Upper lobe of left lung (tissue), 6 donors: ENCODE measurements around the gene ST6GALNAC2. TPM values are rescaled to one million over a fixed set of nuclear protein-coding genes. Genes with fewer than 3 reads are reported as not detected.
A peak's percentile ranks its signal among the peaks of the same experiment; 100 is the strongest.

Experiments used
- ATAC-seq, 2 donors: fragments of 200-7000 bp; cut with Tn5 transposase; one replicate each; pipeline ENCODE4 v1.9.1; 2022; ENCODE audit warnings: mild to moderate bottlenecking in 2 of 2, moderate library complexity in 2 of 2; ENCODE audit not compliant: low FRiP score in 2 of 2
- DNase-seq, 2 donors: peaks; one replicate each; pipeline ENCODE4 v3.0.0-alpha.2; 2019 to 2020
- H3K27ac ChIP-seq, 4 donors: fragments of 200-600 bp; sonication (generic); one replicate each; pipeline ENCODE4 v1.5.1; 2016 to 2019
- H3K27me3 ChIP-seq, 4 donors: fragments of 200-600 bp; sonication (generic); one replicate each; pipeline ENCODE4 v1.5.1; 2017 to 2019
- H3K36me3 ChIP-seq, 4 donors: fragments of 200-600 bp; sonication (generic); one replicate each; pipeline ENCODE4 v1.5.1; 2016 to 2019
- H3K4me1 ChIP-seq, 4 donors: fragments of 200-600 bp; sonication (generic); one replicate each; pipeline ENCODE4 v1.5.1; 2018 to 2019
- H3K4me3 ChIP-seq, 4 donors: fragments of 200-600 bp; sonication (generic); one replicate each; pipeline ENCODE4 v1.5.1; 2017 to 2019; ENCODE audit warnings: mild to moderate bottlenecking in 2 of 4, moderate library complexity in 1 of 4
- H3K9me3 ChIP-seq, 4 donors: fragments of 200-600 bp; sonication (generic); one replicate each; pipeline ENCODE4 v1.5.1; 2018 to 2019
- EP300 ChIP-seq, 4 donors: sonication (generic); formaldehyde crosslinking; IDR thresholded peaks; one replicate each; pipeline ENCODE4 v1.5.1; 2017; ENCODE audit warnings: antibody characterized with exemption in 4 of 4, control low read depth in 2 of 4
- POLR2A ChIP-seq, 4 donors: fragments of 450-650 bp; IDR thresholded peaks; one replicate each; pipeline ENCODE4 v1.5.1; 2016 to 2017; ENCODE audit warnings: antibody characterized with exemption in 4 of 4, mild to moderate bottlenecking in 2 of 4
- POLR2AphosphoS5 ChIP-seq, 2 donors: sonication (generic); formaldehyde crosslinking; IDR thresholded peaks; one replicate each; pipeline ENCODE4 v1.5.1; 2017; ENCODE audit warnings: antibody characterized with exemption in 2 of 2
- WGBS, 2 donors: methylation state at CpG; one replicate each; pipeline ENCODE4 v1.1.5; 2017 to 2018; 5-methylcytosine and 5-hydroxymethylcytosine counted together
- total RNA-seq, 6 donors: library from RNA; depleted of rRNA in 4 of 6; stranded (reverse); fragments of >200 nt in 4 of 6; gene quantifications; one replicate each; pipeline versions ENCODE4 v1.1.0 to v1.2.1, GENCODE V29; 2016 to 2021
- TF ChIP-seq, protein P1 (sequence below), 6 experiments: fragments of 450-650 bp in 4 of 6; fragments of 200-600 bp in 2 of 6; sonication (generic) in 2 of 6; IDR thresholded peaks; one replicate each; pipeline ENCODE4 v1.5.1; 2016 to 2019; ENCODE audit warnings: antibody characterized with exemption in 6 of 6
- donor health status: DM: no; HTN: no; CAD: no; lungs with moderate emphysema.
- donor health status: DM: no; HTN: yes; CAD: no; lungs with severe emphysema.

The ST6GALNAC2 gene
- total RNA-seq, 6 donors from 2014 or later: 24.4 to 63.5 (median 39.8) TPM

DNA sequence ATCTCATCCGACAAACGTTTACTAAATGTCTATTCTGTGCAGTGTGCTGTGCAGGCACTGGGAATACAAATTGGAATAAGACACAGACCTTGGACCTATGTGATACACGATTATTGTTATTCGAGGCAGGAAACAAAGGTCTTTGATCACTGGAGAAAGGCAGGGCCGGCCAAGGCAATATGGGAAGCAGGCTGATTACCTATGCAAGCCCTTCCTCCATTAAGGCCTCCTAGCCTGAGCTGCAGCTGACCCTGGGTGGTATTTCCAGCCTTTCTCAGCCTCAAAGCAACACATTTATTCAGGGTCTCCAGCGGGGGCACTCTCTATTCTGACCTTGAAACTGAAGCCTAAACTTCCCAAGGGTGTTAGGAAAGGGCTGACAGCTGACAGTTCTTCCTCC is 44.5 kb upstream of the ST6GALNAC2 start:
- TF ChIP-seq, protein P1, sequence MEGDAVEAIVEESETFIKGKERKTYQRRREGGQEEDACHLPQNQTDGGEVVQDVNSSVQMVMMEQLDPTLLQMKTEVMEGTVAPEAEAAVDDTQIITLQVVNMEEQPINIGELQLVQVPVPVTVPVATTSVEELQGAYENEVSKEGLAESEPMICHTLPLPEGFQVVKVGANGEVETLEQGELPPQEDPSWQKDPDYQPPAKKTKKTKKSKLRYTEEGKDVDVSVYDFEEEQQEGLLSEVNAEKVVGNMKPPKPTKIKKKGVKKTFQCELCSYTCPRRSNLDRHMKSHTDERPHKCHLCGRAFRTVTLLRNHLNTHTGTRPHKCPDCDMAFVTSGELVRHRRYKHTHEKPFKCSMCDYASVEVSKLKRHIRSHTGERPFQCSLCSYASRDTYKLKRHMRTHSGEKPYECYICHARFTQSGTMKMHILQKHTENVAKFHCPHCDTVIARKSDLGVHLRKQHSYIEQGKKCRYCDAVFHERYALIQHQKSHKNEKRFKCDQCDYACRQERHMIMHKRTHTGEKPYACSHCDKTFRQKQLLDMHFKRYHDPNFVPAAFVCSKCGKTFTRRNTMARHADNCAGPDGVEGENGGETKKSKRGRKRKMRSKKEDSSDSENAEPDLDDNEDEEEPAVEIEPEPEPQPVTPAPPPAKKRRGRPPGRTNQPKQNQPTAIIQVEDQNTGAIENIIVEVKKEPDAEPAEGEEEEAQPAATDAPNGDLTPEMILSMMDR (IDR thresholded peaks at IDR 0.05): no peak
- TF ChIP-seq POLR2AphosphoS5 (IDR thresholded peaks at IDR 0.05) (no peak), EP300 (IDR thresholded peaks at IDR 0.05) (no peak), POLR2A (IDR thresholded peaks at IDR 0.05) (no peak)
- H3K4me1 ChIP-seq: peaks cover 0 to 11% (median 0%) of the 10 kb centered on the region in 4 donors
- ATAC-seq: no peak
- DNase-seq: no peak
- 75 to 80% methylated on average over 6 of the region's 6 CpGs for WGBS, 2 donors
- H3K27ac ChIP-seq: no peak overlapping the region
- no peak overlapping the region for H3K4me3 ChIP-seq
- H3K27me3 ChIP-seq: no peaks in the 10 kb centered on the region
- no peaks in the 10 kb centered on the region for H3K9me3 ChIP-seq
- no peaks in the 10 kb centered on the region for H3K36me3 ChIP-seq

DNA sequence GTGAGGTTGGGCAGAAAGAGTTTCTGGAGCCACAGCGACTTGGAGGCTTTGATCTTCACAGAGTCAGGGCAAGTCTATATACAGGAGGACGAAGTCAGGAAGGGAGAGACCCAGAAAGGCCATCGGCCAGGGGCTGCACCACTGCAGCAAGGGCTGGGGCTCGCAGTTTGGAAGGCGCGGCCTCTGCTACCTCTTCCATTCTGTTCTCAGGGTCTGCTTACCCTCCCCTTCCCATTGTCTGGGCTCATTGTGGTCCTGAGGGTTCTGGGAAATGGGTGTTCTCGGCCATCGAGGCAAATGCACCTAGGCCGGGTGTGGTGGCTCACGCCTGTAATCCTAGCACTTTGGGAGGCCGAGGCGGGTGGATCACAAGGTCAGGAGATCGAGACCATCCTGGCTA is 41.9 kb upstream of the ST6GALNAC2 start:
- H3K27ac ChIP-seq: no peak overlapping the region
- DNase-seq (no peak), ATAC-seq (no peak)
- TF ChIP-seq, protein P1 (IDR thresholded peaks at IDR 0.05): no peak
- TF ChIP-seq POLR2AphosphoS5 (IDR thresholded peaks at IDR 0.05): no peak
- TF ChIP-seq POLR2A (IDR thresholded peaks at IDR 0.05): no peak
- TF ChIP-seq EP300 (IDR thresholded peaks at IDR 0.05): no peak
- no peaks in the 10 kb centered on the region for H3K36me3 ChIP-seq
- H3K4me3 ChIP-seq: no peak overlapping the region
- H3K27me3 ChIP-seq: no peaks in the 10 kb centered on the region
- no peaks in the 10 kb centered on the region for H3K9me3 ChIP-seq
- peaks cover 0 to 11% (median 7%) of the 10 kb centered on the region in 4 donors for H3K4me1 ChIP-seq
- WGBS, 2 donors: 94 to 95% methylated on average over 13 of the region's 13 CpGs

DNA sequence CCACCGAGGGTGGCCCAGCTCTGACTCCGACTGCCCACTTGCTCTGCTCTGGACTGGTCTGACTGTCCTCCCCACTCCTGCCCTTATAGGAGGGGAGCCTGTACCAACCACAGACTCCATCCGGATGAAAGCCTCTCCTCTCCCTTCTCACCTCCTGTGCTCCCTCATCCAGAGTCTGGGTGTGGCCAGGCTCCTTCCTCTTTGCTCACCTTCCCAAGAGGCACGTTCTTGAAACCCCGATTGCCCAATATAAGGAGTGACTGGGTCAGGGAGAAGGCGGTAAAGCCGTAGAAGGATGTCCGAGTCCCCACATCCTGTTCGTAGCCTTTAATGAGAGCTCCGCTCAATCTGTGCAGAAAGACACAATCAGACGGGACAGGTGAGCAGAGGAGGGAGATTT is 40.8 kb upstream of the ST6GALNAC2 start:
- TF ChIP-seq POLR2AphosphoS5 (IDR thresholded peaks at IDR 0.05) (no peak), EP300 (IDR thresholded peaks at IDR 0.05) (no peak), POLR2A (IDR thresholded peaks at IDR 0.05) (no peak)
- TF ChIP-seq, protein P1 (IDR thresholded peaks at IDR 0.05): no peak
- Histone ChIP-seq H3K4me1 (peaks cover 0 to 9% (median 5%) of the 10 kb centered on the region in 4 donors), H3K36me3 (no peaks in the 10 kb centered on the region), H3K9me3 (no peaks in the 10 kb centered on the region), H3K27me3 (no peaks in the 10 kb centered on the region), H3K4me3 (no peak overlapping the region), H3K27ac (no peak overlapping the region)
- WGBS, 2 donors: 54 to 69% methylated on average over 10 to 11 of the region's 11 CpGs
- peak in 1 of 2 donors; percentile 73 for DNase-seq
- peak in 1 of 2 donors; percentile 45 for ATAC-seq

DNA sequence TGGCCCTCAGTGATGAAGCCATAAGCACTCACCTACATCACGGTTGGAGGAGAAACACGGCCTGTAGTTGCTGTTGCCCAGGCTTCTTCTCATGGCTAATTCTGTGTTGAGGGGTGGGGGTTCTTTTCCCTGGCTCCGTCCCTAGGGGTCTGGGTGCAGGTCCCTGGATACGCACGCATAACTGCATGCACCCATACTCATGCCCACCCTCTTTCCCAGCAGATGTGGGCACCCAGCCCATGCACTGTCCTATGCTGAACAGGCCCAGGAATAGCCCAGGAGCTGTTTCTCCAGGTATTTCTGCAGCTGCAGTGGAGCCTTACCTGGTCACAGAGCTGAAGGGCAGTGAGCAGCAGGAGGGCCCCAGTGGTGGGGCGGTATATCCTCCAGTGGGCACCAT is 39.8 kb upstream of the ST6GALNAC2 start:
- H3K4me1 ChIP-seq: peaks cover 0 to 9% (median 3%) of the 10 kb centered on the region in 4 donors
- ATAC-seq: no peak
- no peaks in the 10 kb centered on the region for H3K36me3 ChIP-seq
- no peaks in the 10 kb centered on the region for H3K27me3 ChIP-seq
- no peak for TF ChIP-seq POLR2AphosphoS5 (IDR thresholded peaks at IDR 0.05)
- no peak overlapping the region for H3K27ac ChIP-seq
- no peaks in the 10 kb centered on the region for H3K9me3 ChIP-seq
- no peak overlapping the region for H3K4me3 ChIP-seq
- 75 to 80% methylated on average over 5 to 6 of the region's 6 CpGs for WGBS, 2 donors
- no peak for DNase-seq

DNA sequence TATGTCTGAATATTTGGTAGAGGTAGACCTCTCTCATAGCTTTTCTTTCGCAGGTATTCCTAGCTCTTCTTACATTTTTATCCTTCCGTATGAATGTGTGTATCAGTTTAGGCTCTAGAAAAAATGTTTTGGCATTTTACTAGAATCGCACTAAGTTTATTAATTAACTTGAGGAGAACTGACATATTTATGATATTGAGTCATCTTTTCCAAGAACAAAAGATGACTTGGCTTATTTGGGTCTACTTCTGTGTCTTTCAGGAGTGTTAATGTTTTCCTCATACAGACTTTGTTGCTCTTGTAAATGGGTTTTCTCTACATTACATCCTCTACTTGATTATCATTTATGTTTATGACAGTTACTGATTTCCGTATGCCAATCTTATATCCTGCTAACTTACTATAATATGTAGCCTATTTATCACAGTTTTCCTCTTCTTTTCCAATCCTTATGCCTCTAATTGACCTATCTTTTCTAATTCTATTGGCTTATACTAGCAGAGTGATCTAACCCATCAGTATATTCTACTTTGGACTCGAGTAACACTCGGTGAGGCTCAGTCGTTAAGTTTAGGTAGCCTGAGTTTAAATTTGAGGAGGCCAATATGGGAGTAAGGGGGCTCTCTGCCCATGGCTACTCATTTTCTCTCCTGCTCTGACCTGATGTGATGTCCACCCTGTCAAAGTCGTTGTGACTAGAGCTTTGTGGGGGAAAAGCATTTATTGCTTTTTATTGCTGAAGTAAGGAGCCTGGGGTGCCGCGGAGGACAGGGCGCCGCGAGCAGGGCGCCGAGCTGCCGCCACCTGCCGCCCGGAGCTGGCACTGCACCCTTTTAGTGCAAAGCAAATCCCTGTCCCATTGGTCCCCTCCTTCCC is 37.8 kb upstream of the ST6GALNAC2 start:
- DNase-seq (peak; percentile 83 to 97), ATAC-seq (peak; percentile 89 to 96)
- TF ChIP-seq, protein P1 (IDR thresholded peaks at IDR 0.05): peak; percentile 83 to 95 (median 90)
- TF ChIP-seq POLR2A (IDR thresholded peaks at IDR 0.05): no peak
- Histone ChIP-seq H3K9me3 (no peaks in the 10 kb centered on the region), H3K36me3 (no peaks in the 10 kb centered on the region), H3K4me1 (peaks cover 0 to 9% (median 3%) of the 10 kb centered on the region in 4 donors), H3K27me3 (no peaks in the 10 kb centered on the region), H3K4me3 (no peak overlapping the region), H3K27ac (no peak overlapping the region)
- WGBS, 2 donors: 27 to 28% methylated on average over 18 of the region's 18 CpGs
